CD4-positive, alpha-beta T cell treated with Interleukin-17A for 1 hour (primary cell): ENCODE data around the gene ZNF609.

ENCODE experiments used
- DNase-seq: peaks from one replicate; pipeline ENCODE4 v3.0.0-alpha.2; 2020

Gene ZNF609

DNA sequence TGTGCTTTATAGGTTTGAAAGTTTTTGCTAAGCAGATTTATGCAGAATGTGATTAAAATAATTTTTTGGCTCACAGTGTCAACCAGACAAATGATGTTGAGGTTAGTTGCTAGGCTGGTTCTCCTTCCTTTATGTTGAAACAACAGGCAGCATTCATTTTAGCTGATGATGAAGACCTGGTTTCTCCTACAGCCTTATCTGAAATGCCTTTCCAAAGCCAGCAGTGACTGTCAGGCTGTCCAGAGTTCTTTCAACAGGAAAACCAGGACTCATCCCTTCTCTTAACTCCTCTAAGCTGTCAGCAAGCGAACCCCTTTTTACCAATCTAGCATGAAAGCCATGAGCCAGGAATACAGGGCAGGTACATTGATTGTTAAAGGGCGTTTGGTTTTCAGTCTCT is 84.1 kb downstream of the ZNF609 start:
- no peak for DNase-seq

DNA sequence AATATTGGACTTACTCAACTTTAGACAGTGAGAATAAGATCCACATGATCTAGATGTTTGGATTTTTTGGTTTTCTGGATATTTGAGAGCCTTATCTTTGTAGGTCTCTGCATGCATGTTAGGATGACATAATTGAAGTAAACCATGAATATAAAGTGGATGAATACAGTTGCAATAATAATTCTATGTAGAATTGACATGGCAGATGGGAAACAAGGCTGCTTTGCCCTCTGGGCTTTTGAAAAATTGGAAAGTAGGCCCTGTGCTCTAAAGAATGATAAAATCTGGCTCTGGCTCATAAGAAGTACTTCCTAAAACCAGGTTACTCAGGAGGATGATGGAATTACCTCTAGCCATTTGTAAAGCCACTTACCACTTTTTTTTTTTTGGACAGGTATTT is 86.9 kb downstream of the ZNF609 start:
- no peak for DNase-seq

DNA sequence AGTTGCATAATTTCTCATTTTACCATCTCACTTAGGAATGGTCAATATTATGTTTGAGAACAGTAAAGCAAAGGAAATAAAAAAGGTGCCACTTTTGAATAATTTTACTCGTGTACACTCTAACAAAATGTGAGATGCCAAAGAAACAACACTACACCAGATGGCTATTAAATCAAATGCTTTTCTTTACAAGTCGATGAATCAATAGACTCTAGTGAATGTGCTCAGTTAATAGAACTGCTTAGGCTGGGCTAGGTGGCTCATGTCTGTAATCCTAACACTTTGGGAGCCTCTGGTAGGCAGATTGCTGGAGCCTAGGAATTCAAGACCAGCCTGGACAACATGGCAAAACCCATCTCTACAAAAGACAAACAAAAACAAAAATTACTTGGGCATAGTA is 87.9 kb downstream of the ZNF609 start:
- DNase-seq = no peak

DNA sequence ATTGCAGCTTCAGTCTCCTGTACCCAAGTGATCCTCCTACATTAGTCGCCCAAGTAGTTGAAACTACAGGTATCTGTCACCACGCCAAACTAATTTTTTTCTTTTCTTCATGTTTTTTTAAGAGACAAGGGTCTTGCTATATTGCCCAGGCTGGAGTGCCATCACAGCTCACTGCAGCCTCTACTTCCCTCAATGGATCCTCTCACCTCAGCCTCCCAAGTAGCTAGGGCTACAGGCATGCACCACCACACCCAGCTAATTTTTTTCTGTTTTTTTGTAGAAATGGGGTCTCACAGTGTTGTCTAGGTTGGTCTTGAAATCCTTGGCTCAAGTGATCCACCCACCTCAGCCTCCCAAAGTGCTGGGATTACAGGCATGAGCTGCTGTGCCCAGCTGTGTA is 89.5 kb downstream of the ZNF609 start:
- DNase-seq = no peak

DNA sequence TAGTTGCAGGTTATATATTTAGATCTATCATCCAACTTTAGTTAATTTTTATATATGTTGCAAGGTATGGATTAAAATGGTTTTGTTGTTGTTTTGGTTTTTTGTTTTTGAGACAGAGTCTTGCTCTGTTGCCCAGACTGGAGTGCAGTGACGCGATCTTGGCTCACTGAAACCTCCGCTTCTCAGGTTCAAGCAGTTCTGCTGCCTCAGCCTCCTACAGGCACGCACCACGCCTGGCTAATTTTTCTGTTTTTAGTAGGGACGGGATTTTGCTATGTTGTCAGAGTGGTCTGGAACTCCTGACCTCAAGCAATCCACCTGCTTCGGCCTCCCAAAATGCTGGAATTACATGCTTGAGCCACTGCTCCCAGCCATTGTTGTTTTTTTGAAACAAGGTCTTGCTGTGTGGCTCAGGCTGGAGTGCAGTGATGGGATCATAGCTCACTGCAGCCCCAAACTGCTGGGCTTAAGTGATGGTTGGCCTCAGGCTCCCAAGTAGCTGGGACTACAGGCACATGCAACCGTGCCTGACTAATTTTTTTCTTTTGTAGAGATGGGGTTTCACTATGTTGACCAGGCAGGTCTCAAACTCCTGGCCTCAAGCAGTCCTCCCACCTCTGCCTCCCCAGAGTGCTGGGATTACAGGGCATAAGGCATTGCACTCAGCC is 92.0 kb downstream of the ZNF609 start:
- no peak for DNase-seq

DNA sequence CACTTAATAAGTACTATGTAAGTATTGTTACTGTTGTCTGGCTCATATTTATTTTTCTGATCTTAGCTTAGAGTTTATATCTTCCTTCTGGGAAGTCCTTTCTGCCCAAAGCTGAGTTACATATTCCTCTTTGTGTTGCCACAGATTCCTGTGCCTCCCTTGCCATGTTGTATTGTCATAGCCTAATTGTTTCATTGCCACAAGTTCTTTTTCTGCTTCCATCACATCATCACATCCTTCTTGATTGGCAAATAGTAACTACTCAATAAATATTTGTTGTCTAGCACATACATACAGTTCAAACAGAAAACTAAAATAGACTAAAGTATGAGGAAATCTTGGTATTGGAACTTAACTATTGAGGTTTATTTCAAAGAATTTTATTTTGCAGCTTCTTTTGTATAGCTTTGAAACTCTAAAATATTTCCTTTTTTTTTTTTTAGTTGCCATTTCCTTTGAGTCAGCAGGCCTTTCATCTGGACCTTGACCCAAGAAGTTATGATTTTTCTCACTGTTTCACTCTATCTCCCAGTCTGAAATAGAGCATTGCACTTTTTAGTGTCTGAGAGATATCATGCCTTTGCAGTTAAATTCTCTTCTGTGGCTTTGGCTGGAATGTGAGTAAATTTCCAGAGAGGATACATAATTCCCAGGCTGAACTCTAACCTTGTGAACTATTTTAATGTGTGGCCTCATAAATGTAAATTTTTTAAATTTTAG is 98.2 kb downstream of the ZNF609 start:
- DNase-seq = no peak

DNA sequence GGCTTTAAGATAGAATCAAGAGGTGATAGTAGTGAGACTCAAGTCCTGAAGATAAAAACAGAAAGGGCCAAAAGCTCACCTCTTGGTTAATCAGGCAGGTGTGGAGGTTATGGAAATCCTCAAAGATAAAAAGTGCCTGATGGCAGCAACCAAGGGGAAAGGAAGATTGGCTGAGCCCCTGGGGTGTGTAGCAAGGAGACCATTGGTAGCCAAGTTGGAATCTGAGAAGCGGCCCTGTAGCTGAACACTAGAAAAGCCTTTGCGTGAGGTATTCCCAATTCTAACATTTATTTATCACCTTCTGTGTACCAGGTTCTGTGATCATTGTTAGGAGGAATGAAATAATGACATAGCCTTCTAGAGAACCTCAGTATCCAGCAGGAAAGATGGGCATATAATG is 98.9 kb downstream of the ZNF609 start:
- no peak for DNase-seq

DNA sequence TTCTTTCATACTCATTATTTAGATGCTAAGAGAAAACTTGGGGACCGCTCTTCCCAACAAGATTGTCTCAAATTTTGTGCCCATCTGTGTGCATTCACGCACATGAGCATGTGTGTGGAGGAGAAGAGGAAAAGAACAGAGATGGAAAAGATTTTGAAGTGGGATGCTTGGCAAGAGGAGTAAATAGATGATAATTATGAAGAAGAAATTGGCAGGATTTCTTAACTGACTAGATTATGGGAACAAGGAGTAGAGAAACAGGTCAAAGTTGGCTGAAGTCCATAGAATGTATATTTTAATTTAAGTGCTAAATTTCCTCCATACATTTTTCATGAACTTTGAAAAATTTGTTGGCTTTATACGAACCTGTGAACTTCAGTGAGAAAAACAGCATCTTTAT is 100.1 kb downstream of the ZNF609 start:
- DNase-seq = no peak

DNA sequence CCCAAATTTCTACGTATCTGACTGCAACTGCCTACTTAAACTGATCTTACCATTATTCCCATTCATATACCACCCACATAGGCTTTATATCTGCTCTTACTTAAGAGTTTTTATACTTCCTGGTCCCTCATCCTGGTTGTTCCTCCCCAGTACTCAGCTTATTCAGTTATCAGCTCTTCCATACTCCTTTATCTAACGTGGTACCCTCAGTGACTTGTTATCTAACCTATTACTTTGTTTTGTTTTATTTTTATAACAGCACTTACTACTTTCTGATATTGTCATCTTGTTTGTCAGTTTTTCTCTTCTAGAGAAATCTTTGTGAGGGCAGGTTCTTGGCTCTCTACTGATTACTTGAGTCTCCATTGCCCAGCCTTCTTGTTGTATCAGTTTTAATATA is 100.6 kb downstream of the ZNF609 start:
- no peak for DNase-seq

DNA sequence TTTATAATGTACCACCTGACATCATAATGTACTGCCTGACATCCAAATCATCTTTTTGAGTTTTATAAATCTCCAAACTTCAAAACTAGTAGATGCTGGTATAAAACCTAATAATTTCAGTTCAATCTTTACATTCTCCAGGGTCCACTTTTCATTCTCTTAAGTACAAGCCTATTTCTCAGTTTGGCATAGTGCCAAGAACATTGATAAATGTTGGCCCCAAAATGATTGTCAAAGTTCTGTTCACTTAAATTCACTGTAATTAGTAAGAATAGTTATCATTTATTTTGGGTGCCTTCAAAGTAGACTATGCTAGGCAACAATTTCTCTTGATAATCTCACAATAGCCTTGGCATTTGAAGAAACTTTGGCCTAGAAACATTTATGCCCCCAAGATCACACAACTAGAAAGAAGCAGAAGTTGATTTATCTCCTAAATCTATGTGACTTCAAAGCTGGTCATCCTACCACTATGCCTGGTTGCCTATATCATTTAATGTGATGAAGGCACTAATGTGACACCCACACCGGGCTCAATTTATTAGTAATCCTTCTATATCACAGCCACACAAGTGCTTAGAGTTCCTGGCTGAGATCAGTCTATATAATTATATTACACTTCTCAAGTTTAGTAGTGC is 101.7 kb downstream of the ZNF609 start:
- DNase-seq = no peak

DNA sequence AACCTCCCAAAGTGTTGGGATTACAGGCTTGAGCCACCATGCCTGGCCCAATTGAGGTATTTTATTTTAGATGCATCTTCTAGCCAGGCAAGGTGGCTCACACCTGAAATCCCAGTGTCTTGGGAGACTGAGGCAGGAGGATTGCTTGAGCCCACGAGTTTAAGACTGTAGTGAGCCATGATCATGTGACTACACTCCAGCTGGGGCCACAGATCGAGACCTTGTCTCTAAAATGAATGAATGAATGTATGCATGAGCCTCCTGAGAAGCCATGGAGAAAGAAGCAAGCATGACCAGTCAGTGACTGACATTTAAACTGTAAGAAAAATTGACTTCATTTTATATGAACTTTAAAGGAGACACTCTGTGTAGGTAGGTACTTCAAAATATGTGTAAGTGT is 105.7 kb downstream of the ZNF609 start:
- no peak for DNase-seq

DNA sequence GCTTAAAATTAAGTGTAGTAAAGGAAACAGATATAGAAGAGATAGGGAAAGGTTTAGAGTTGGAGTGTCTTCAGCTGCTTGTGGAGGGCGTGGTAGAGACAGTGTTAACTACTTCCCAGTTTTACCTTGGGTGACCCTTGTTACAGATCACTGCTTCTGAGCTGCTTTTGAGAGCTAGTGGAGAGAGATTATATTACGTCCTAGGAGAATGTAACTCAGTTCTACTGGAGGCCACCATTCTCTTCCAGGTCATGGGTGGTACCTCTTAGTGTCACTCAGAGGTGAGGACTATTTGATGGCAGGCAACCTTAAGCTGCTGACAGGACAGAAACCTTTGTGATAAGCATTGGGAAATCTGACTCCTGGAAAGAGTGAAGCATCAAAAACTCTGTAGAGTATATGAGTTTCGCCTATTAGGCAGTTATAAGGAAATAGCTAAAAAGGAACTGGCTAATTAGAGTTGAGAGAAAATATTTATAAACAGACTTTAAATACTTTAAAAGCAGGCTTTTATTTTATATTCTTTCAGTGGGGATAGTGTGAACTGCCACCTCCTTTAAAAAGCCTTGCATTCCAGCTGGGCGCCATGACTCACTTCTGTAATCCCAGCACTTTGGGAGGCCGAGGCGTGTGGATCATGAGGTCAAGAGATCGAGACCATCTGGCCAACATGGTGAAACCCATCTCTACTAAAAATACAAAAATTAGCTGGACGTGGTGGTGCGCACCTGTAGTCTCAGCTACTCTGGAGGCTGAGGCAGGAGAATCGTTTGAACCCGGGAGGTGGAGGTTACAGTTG is 106.5 kb downstream of the ZNF609 start:
- no peak for DNase-seq

DNA sequence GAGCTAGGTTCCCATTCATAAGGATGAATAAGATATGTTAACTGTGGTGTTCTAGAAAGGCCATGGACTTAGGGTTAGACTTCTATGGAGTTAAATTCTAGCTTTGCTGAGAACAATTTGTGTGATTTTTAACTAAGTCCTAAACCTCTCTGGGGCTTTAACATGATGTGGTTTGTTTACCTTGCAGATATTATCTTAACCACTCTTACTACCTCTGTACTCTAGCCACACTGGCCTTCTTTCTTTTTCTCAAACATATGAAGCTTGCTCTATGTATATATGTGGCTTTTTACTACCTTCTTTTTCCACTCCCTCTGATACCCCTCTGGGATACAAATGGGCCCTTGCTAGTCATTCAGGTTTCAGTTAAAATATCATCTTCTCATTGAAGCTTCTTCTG is 108.4 kb downstream of the ZNF609 start:
- no peak for DNase-seq

DNA sequence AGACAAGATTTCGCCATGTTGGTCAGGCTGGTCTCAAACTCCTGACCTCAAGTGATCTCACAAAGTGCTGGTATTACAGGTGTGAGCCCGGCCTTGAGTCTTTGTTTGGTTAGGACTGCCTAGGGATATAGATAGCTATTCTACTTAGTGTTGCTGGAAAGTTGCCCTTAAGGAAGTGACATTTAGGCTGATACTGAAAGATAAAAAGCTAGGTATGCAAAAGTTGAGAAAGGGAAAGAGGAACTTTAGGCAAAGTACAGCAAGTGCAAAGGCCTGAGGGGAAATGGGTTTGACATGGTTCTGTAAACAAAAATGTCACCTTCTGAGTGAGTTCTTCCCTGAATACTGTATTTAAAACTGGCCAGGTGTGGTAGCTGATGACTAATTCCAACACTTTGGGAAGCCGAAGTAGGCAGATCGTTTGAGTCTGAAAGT is 111.5 kb downstream of the ZNF609 start:
- DNase-seq = no peak

DNA sequence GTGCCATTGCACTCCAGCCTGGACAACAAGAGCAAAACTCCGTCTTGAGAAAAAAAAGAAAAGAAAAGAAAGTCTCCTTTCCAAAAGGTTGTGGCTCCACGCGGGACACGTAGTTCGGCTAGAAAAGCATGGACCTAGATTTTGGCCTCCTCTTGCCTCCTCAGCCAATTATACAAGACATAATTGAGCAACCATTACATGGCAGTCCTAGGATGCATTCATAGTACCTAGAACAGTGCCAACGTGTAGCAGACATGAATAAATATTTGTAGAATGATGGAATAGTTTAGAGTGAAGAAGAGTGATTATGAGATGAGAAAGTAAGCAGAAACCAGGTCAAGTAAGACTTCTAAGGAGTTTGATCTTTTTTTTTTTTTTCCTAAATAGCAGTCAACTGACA is 112.5 kb downstream of the ZNF609 start:
- DNase-seq = no peak

DNA sequence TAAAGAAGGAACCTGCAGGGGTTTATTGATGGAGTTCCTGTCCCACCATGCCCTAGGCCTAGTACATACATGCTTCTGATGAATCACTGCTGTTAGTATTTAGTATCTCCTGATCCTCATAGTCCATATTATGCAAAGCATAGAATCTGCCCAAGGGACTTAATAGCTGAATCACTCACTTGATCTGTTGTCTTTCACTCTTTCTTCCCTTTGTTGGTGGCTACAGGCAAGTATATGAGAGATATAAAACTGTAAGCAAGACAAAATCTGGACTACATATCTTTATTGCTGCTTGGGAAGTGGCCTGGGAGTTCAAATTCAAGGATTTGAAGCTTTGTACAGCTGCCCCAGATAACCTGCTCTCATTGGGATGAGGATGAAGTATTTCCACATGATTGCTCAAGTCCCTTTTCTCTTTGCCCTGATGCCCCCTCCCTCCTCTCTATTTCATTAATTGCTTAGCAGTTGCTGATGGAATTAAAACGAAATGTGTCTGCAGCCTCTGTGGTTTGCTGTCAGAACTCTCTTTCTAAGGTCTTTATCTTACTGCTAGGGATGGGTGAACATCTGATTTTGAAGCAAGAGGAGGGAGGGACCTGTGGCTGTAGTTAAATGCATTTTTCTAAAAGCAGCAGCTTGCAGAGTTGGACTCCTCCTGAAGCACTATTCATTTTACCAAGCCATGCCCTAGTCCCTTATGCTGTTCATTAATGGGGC is 114.1 kb downstream of the ZNF609 start:
- no peak for DNase-seq

DNA sequence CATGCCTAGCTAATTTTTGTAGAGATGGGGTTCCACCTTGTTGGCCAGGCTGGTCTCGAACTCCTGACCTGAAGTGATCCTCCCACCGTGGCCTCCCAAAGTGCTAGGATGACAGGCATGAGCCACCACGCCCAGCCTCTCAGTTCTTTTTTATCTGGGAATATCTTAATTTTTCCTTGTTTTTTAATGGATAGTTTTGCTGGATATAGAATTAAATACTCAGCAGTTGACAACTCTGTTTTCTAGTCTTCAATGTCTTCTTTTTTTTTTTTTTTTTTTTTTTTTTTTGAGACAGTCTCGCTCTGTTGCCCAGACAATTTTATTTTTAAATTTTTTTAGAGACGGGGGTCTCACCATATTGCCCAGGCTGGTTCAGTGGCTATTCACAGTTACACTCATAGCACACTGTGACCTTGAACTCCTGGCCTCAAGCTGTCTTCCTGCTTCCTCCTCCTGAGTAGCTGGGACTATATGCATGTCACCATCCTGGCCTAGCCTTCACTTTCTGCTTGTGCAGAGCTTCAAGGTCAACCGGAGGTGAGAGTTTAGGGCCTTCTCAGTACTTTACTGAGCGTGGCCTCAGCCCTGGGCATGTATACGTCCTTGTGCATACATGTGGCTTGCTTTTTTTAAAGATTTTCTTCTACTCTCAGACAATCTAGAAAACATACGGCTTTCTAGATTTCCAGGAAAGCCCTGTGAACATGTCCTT is 120.5 kb downstream of the ZNF609 start:
- DNase-seq = no peak

DNA sequence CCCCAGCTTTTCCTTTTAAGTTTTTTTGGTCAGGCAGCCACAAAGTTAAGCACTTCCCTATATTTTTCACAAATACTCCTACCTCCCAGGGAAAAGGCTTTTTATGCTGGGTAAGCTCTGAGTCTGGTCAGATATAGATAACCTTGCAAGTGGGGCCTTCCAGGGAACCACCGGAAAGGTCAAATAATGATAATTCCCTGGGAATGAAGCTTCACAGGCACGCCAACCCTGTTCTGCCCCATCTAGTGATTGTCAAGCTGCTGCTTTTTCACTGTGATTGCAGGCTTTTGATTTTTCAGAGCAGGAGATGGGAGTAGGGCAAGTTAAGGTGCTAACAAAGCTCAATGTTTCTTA is 121.0 kb downstream of the ZNF609 start:
- DNase-seq = no peak

DNA sequence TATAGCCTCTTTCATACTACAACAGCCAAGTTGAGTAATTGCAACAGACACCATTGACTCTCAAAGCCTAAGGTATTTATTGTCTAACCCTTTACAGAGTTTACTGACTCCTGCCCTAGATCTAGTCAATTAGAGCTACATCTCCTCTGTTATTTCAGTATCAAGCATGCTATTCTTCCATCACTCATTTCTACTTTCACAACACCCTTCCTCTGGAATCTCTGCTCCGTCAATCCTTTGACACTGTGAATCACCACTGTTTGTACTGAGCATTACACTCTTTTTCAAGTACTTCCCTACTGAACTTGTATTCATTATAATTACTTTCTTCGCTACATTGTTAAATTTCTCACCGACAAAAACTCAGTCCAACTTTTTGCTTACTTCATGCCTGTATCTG is 121.8 kb downstream of the ZNF609 start:
- no peak for DNase-seq

DNA sequence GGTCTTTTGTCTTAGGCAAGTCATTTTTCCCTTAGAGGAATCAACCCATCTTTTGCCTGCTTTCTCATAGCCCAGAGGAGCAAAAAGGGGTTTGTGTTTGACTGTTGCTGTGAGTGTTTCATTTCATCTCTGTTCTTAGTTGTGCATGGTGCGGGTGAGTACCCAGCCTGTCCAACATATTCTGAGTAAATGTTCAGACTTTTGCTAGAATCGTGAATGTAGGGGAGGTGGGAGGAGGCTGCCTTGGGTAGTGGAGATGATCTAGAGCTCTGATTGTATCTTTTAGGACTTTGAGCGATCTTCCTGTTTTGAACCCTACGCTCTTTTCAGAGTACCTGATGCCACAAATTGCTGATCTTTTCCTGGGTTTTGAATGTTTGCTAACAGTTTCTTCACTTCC is 123.1 kb downstream of the ZNF609 start:
- no peak for DNase-seq

DNA sequence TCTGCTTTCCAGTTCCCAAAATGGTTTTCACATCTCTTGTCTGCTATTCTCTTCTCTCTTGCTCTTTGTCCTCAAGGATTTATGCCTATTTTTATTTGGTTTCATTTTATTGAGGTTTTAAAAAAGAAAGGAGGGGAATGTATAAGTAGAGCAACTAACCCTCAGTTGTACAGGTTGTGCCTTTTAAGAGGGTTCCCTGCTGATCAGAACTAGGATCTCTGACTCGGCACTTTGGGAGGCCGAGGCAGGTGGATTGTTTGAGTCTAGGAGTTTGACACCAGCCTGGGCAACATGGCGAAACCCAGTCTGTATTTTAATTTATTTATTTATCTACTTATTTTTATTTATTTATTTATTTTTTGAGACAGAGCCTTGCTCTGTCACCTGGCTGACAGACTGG is 123.6 kb downstream of the ZNF609 start:
- no peak for DNase-seq

DNA sequence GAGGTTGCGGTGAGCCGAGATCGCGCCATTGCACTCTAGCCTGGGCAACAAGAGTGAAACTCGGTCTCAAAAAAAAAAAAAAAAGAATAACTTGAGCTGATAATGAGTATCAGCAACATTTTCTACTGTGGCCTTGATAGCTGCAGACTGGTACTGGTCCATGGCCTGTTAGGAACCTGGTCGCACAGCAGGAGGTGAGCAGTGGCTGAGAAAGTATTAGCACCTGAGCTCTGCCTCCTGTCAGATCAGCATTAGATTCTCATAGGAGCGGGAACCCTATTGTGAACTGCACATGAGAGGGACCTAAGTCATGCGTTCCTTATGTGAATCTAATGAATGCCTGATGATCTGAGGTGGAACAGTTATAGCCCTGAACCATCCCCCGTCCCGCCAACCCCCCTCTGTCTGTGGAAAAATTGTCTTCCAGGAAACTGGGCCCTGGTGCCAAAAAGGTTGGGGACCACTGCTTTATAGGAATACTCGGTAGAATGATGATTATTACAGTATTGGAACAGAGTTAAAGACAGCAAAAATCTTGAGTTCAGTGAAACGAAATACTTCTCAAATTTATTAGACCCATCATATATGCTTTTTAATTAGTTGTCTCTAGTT is 126.0 kb downstream of the ZNF609 start:
- no peak for DNase-seq
